HEK293T (cell line): ENCODE measurements around the gene CEP89.

Source experiments
- BHLHE40 ChIP-seq: fragments of 450-650 bp; IDR thresholded peaks from 2 replicates; pipeline ENCODE4 v1.6.1; 2016; ENCODE audit warnings: mild to moderate bottlenecking, moderate library complexity, borderline replicate concordance
- ELF4 ChIP-seq: fragments of 450-650 bp; IDR thresholded peaks from 2 replicates; pipeline ENCODE4 v1.6.1; 2017; ENCODE audit warnings: antibody characterized with exemption
- L3MBTL2 ChIP-seq: fragments of 450-650 bp; conservative IDR thresholded peaks from 2 replicates; pipeline ENCODE4 v1.6.1; 2016; ENCODE audit warnings: mild to moderate bottlenecking
- SP1 ChIP-seq: fragments of 450-650 bp; IDR thresholded peaks from 2 replicates; pipeline ENCODE4 v1.6.1; 2017
- ZNF384 ChIP-seq: fragments of 450-650 bp; IDR thresholded peaks from 2 replicates; pipeline ENCODE4 v1.6.1; 2016

DNA sequence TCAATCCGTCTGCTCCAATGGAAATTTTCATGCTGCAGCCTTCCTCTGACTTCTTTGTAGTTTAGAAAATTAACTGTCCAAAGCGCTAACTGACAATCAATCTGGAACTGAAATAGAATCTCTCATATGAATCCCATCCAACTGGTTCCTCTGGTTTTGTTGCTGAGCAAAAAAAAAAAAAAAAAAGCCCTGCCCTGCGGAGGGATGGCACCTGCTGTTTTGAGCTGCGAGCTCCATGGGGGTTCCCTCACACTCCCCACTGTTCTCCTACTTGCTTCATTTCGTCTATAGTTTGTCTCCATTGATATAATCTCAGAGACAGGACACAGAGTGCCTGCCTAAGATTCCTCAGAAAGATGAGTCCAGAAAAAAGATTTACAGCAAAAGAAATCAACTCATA, 33.7 kb upstream of the CEP89 start:
- TF ChIP-seq SP1 (no peak), ZNF384 (no peak), L3MBTL2 (no peak), BHLHE40 (no peak), ELF4 (no peak)
